Panc1 (cell line): ENCODE measurements around the gene HIGD1A. TPM values are rescaled to one million over a fixed set of nuclear protein-coding genes. Genes with fewer than 3 reads are reported as not detected.

ENCODE experiments used
- ATAC-seq: fragments of 200-7000 bp; cut with Tn5 transposase; 2 replicates; pipeline ENCODE4 v1.9.1; 2020; ENCODE audit warnings: mild to moderate bottlenecking, moderate library complexity
- BruUV-seq: library from RNA; stranded (reverse); fragments of 400-500 nt; replicated peaks from 2 replicates; lab custom pipeline; 2021; lab: Mats Ljungman, UMichigan
- CTCF ChIA-PET: fragments of 300-600 bp; sonication (Branson Sonifier 250); formaldehyde crosslinking; loops from one replicate; lab custom pipeline; 2022; ENCODE audit warnings: antibody characterized with exemption; lab: Charles Lee
- POLR2A ChIA-PET: fragments of 300-600 bp; sonication (Branson Sonifier 250); formaldehyde crosslinking; loops from one replicate; lab custom pipeline; 2022; ENCODE audit warnings: antibody characterized with exemption; lab: Charles Lee
- DNase-seq: peaks from one replicate; pipeline ENCODE4 v3.0.0-alpha.2; 2010; ENCODE audit warnings: low read depth, low spot score
- H3K27ac ChIP-seq: 2 replicates; pipeline ENCODE4 v1.5.1; 2011; ENCODE audit warnings: mild to moderate bottlenecking, low read length, inconsistent platforms
- H3K27me3 ChIP-seq: fragments of 200-500 bp; sonication (Bioruptor generic); 2 replicates; pipeline ENCODE4 v1.6.0; 2014; ENCODE audit warnings: low read length, inconsistent platforms; ENCODE audit not compliant: control insufficient read depth, insufficient read depth
- H3K36me3 ChIP-seq: fragments of 200-500 bp; sonication (Bioruptor generic); 2 replicates; pipeline ENCODE4 v1.5.1; 2014; ENCODE audit warnings: inconsistent platforms, mild to moderate bottlenecking, low read length, moderate library complexity; ENCODE audit not compliant: control insufficient read depth, insufficient read depth
- H3K4me1 ChIP-seq: 2 replicates; pipeline ENCODE4 v1.5.1; 2011; ENCODE audit warnings: inconsistent platforms, mild to moderate bottlenecking, low read length, moderate library complexity; ENCODE audit not compliant: control insufficient read depth, insufficient read depth
- H3K4me3 ChIP-seq, 2 experiments: 2 replicates each; pipeline ENCODE4 v1.5.1; 2011 to 2012; ENCODE audit warnings: low read depth in 2 of 2, low read length in 2 of 2, mild to moderate bottlenecking in 2 of 2, inconsistent platforms in 1 of 2, moderate library complexity in 1 of 2
- H3K9me3 ChIP-seq: fragments of 200-500 bp; sonication (Bioruptor generic); 2 replicates; pipeline ENCODE4 v1.5.1; 2014; ENCODE audit warnings: low read depth, mild to moderate bottlenecking, inconsistent platforms, low read length, moderate library complexity; ENCODE audit not compliant: control insufficient read depth, insufficient read depth
- CTCF ChIP-seq: fragments of 450-650 bp; IDR thresholded peaks from 2 replicates; pipeline ENCODE4 v1.5.1; 2017; ENCODE audit warnings: mild to moderate bottlenecking
- POLR2AphosphoS5 ChIP-seq: IDR thresholded peaks from 2 replicates; pipeline ENCODE4 v1.6.1; 2012; ENCODE audit warnings: mild to moderate bottlenecking, low read depth, low read length, moderate library complexity
- REST ChIP-seq, 2 experiments: IDR thresholded peaks; 2 replicates each; pipeline ENCODE4 v1.6.1; 2011 to 2012; ENCODE audit warnings: low read depth in 2 of 2, control low read depth in 1 of 2, low read length in 1 of 2, mild to moderate bottlenecking in 1 of 2, moderate library complexity in 1 of 2; ENCODE audit not compliant: insufficient read depth in 1 of 2
- SIN3A ChIP-seq: IDR thresholded peaks from 2 replicates; pipeline ENCODE4 v1.6.1; 2012; ENCODE audit warnings: low read depth, mild to moderate bottlenecking, low read length, moderate library complexity, borderline replicate concordance; ENCODE audit not compliant: insufficient read depth
- TCF7L2 ChIP-seq: IDR thresholded peaks from 2 replicates; pipeline ENCODE4 v1.6.1; 2011; ENCODE audit warnings: mild to moderate bottlenecking, low read depth, low read length, inconsistent platforms
- in situ Hi-C: cut with HindIII; loops from 2 replicates; pipeline ENCODE4 v1.10.0; 2016; ENCODE audit warnings: low sequenced_read_pairs, low pct_unique_long_range_greater_than_20kb
- intact Hi-C: fragments of 100-400 bp; cut with micrococcal nuclease; formaldehyde crosslinking; loops from one replicate; pipeline ENCODE4 v1.10.0; 2022; ENCODE audit not compliant: unreplicated experiment
- total RNA-seq: library from RNA; stranded (reverse); gene quantifications from one replicate; pipeline ENCODE4 v1.2.1, GENCODE V29; 2021; ENCODE audit not compliant: unreplicated experiment

The HIGD1A gene
- total RNA-seq, 1 experiment from 2014 or later: 74.6 TPM

- TF ChIP-seq TCF7L2: no peak
- in situ Hi-C loops: no loop called here
- Histone ChIP-seq H3K4me1 (no peaks in the 10 kb centered on the region), H3K4me3 (no peak overlapping the region), H3K27me3 (no peaks in the 10 kb centered on the region; the same call in 1 of the 2 replicates), H3K27ac (no peak overlapping the region), H3K36me3 (no peaks in the 10 kb centered on the region), H3K9me3 (no peaks in the 10 kb centered on the region)
- ATAC-seq: no peak
- POLR2A ChIA-PET: no interaction called here
- no peak for DNase-seq
- intact Hi-C loops: no loop called here
- BruUV-seq: no TSS peak
- CTCF ChIA-PET: no interaction called here
Measured at GRCh38 chr3:42853056-42853455, 48.8 kb upstream of the HIGD1A start.

- no peak for DNase-seq
- TF ChIP-seq SIN3A: no peak
- TF ChIP-seq REST (IDR thresholded peaks at IDR 0.05; ENCODE audit: insufficient read depth in 1 of 2, low read depth in 2 of 2, low read length in 1 of 2): no peak
- no peak for TF ChIP-seq TCF7L2
- TF ChIP-seq POLR2AphosphoS5: no peak
- no peak for TF ChIP-seq CTCF
- POLR2A ChIA-PET: no interaction called here
- Histone ChIP-seq H3K36me3 (no peaks in the 10 kb centered on the region), H3K4me1 (no peaks in the 10 kb centered on the region), H3K4me3 (no peak overlapping the region), H3K27me3 (no peaks in the 10 kb centered on the region; the same call in 1 of the 2 replicates), H3K27ac (no peak overlapping the region), H3K9me3 (no peaks in the 10 kb centered on the region)
- no peak for ATAC-seq
- intact Hi-C loops: no loop called here
- in situ Hi-C loops: no loop called here
- CTCF ChIA-PET: no interaction called here
- no TSS peak for BruUV-seq
Measured at GRCh38 chr3:42852441-42852840, 48.2 kb upstream of the HIGD1A start.

GRCh38 chr3:42851228-42851834 lies 47.0 kb upstream of the HIGD1A start:
- TF ChIP-seq REST (IDR thresholded peaks at IDR 0.05; ENCODE audit: insufficient read depth in 1 of 2, low read depth in 2 of 2, low read length in 1 of 2) (no peak), TCF7L2 (no peak), POLR2AphosphoS5 (no peak), SIN3A (no peak), CTCF (no peak)
- Histone ChIP-seq H3K36me3 (no peaks in the 10 kb centered on the region), H3K4me1 (no peaks in the 10 kb centered on the region), H3K27me3 (no peaks in the 10 kb centered on the region; the same call in 1 of the 2 replicates), H3K4me3 (no peak overlapping the region), H3K27ac (no peak overlapping the region), H3K9me3 (no peaks in the 10 kb centered on the region)
- no peak for ATAC-seq
- no TSS peak for BruUV-seq
- ChIA-PET CTCF (no interaction called here), POLR2A (no interaction called here)
- in situ Hi-C loops (no loop called here), intact Hi-C loops (no loop called here)
- DNase-seq: no peak
